GM18867 (cell line): ENCODE data around the gene TRA2B.
A peak's percentile ranks its signal among the peaks of the same experiment; 100 is the strongest.

Source experiments
- ATAC-seq: cut with Tn5 transposase; IDR thresholded peaks from one replicate; pipeline ENCODE4 v1.9.1; 2021; ENCODE audit warnings: mild to moderate bottlenecking, moderate library complexity; ENCODE audit not compliant: unreplicated experiment

Gene TRA2B

DNA sequence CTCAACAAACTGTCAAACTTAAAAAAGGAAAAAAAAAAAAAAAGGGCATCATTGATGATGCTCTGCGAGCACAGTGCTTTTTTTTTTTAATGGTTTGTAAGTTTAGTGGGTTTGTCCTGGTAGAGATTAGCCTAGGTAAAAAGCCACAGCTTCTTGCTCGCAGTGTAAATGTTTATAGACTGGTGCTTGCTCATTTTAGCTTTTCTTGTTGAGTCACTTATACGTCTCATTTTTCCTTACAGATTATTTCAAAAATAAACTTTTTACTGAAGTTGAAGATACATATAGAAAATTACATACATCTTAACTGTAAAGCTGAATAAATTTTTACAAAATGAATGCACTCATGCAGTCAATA lies 16.5 kb upstream of the TRA2B start:
- ATAC-seq: no peak

DNA sequence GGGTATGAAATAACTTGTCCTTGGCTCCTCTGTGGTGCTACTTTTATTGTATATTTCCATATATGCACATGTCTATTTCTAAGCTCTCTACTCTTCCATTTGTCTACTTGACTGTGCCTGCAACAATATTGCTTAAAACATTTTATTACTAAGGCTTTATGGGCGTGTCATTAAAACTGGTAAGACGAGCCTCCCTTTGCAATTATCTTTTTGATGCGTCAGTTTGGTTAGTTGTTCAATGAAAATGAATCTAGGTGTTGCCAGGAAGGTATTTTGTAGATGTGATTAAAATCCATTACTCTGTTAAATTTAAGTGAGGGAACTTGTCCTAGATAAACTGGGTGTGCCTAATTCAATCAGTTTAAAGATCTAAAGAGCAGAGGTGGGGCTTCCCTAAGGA lies 12.9 kb upstream of the TRA2B start:
- no peak for ATAC-seq

DNA sequence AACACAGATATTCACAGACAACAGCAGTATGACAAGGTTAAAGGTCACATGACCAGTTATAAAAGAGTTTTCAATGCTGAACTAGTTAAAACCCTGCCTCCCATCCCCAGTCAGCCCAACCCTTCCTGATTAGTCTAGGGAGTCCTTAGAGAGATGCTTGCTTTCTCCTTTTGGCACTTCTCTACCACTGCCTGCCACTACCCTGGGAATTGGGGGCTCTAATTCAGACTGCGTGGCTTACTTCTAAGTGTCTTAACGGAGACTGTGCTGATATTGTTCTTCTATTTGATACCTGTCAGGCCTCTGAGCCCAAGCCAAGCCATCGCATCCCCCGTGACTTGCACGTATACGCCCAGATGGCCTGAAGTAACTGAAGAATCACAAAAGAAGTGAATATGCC lies 11.7 kb upstream of the TRA2B start:
- no peak for ATAC-seq

- ATAC-seq: no peak
Observed at GRCh38 chr3:185948292-185948691, 10.5 kb upstream of the TRA2B start.

GRCh38 chr3:185943760-185944106 lies 5.9 kb upstream of the TRA2B start:
- ATAC-seq: peak; percentile 15

- peak; percentile 92 for ATAC-seq
Observed at GRCh38 chr3:185942907-185943759, 5.3 kb upstream of the TRA2B start.

- ATAC-seq: no peak
Observed at GRCh38 chr3:185942396-185942795, 4.6 kb upstream of the TRA2B start.

GRCh38 chr3:185940951-185941350 lies 3.1 kb upstream of the TRA2B start:
- ATAC-seq: no peak

GRCh38 chr3:185939721-185940120 lies 1.9 kb upstream of the TRA2B start:
- ATAC-seq: no peak

GRCh38 chr3:185936814-185937688 lies 763 bp downstream of the TRA2B start:
- ATAC-seq: peak; percentile 48

DNA sequence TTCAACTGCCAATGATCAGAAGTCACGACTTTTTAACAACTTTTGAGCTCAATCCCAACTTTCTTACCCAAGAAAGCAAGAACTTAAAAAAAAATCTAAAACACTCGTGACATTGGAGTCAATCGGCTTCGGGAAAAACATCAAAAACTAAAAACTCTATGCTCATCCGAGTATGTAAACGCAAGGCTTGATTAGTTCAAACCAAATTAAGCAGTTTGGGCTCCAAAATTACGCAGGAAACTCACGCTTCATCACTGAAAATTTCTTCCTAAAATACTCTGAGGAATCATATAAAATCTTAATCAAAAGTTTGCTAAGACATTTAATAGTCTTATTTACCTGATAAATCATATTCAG lies 1.6 kb downstream of the TRA2B start:
- no peak for ATAC-seq

DNA sequence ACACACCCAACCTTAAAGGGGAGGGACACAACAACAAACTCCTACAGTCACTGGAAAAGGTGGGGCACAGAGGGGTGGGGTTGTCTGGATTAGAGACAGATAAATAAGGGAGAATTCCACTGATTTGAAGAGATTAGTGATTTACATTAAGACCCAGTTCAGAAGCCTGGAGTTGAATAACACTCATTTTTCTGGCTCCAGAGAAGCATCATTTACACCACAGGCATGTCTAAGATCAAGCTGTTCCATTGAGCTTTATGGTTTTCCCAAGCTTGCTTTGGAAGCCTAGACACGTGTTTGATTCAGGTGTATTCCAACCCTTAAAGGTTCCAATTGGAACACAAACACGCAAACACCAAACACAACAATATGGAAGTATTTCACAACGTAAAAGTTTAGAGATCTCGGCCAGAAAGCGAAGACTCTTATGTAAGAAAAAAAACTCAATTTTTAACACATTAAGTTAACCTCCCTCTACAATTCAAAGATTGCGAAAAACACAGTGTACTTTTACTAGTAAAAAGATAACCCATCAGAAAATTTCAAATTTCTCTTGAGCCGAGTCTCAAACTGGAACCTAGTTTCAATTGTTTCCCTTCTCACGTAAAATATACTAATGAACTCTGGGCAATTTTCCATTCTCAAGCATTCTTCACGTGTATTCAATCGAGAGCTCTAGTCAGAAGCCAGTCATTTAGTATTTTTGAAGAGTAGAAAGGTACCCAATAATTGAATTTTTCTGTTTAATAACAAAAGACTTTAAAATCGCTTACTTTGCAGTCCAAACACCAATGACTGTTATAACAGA lies 2.1 kb downstream of the TRA2B start:
- ATAC-seq: no peak

DNA sequence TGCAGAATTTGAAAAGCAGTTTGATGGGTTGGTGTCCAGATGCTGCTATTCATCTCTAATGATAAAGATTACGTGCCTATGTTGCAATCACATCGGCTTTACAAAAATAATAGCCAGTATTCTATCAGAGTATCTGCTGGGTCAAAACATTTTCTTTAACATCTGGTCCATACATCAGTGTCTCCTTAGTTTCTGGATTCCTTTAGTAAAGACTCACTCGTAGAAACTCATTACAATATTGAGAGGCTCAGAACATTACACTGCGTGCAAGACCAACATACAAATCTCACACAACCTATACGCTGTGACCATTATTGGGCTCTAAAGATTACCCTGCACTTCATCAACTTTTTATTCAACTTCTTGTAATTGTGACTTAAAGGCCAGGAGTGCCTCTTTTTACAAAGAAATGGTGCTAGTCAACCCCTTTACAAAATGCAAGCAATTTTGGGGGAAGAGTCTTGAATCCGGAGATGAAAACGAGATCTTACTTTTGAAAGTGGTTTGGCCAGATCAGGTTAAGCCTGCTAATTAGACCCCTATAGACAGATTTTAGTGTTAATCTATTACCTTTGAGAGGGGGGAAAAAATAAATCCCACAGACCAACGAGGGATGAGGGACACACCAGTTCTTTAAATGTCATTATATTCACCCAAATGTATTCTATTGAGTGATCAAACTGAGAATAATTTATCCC lies 2.9 kb downstream of the TRA2B start:
- no peak for ATAC-seq

- no peak for ATAC-seq
Observed at GRCh38 chr3:185934174-185934557, 3.6 kb downstream of the TRA2B start.

DNA sequence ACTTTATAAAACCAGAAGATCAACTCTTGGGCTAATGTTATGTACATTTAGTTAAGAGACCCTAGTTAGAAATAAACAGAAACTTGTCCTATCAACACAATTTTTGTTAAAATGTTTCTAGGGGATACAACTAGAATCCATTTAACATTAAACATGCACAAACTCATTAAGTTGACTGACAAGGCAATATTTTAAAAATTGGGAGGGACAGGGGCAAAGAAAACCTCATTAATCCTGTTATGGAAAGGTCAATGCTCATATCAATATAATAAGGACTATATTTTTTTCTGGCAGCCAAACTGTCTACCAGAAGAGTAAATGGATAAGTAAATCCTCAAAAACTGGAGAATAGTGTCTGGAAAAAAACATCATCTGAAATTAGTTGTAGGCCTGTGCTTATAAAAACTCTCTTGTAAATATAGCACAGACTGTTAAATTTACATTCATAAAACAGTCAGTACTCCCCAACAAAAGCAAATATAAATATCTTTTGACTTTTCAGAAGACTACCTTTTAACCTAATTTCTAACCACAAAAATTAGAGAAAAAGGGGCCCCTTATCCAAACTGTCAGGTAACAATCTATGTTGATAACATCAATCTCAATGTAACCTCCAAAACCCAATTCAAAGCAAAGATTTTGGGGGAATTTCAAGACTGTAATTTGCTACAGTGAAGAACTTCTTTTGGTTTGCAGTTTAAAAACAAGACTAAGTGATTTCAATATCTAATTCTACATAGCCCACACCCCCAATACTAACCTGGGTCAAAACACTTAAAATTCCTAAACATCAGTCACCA lies 4.2 kb downstream of the TRA2B start:
- ATAC-seq: no peak

DNA sequence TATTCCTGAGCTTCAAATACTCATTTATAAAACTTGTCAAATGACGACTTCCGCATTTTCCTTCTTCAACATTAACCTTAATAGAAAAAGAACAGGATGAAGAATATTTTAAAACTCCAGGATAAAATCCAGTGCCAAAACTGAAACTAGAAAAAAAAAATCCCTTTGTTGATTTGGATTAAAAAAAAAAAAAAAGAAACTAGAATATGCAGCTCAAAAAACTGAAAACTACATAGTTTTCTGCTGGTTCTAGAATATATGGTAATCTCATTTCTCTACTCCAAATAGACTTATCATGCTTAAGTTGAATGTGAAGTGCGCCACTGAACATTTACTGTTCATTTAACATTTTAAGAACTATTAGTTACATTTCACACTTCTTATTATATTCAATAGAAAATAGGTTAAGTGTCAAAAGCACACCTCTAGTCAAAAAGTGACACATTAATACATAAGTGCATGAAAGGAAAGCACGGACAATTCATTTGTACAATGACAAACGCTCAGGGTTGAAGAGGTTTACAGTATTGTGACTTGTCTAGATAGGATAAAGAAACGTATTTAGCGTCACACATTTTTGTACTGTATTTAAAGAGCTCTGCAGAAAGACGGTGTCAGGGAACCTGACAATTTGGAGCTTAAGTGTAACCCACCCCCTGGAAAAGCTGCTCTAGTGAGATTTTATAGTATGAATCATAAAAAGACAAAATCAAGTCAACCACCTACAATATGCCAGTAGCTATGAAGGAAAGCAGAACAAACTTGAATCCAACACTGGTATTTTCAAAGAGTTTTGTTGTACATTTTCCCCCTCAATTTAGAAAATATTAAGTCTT lies 5.8 kb downstream of the TRA2B start:
- ATAC-seq: no peak

DNA sequence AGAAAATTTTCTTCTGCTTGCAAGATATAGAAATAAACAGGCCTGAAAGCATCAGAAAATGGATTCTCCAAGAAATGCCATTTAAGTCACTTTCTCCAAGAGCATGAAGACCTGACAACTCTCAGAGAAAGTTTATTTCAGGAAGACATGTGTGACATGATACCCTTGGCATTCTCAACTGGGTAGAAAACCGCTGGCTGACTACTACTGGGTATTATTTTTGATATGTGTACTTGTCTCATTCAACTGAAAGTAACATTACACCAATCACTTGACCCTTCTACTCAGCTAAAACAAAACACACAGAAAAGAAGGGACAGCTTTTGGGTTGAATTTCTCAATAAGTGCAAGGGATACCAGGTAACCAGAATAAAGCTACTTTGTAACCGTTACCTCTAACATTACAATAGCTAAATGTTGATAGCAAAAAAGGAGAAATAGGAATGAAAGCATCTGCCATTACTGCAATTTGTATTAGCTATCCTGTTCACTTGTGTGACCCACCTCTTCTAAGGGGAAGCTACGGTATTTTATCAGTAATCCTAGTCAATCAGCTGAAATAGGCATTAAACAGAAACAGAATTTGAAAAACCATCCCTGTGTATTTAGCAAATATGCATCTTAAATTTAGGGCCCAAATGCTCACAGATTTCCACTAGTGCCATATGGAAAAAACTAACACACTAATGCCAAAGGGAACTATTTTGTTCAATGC lies 7.3 kb downstream of the TRA2B start:
- no peak for ATAC-seq
